Measurements from ENCODE around the gene DNASE1L1.

DNASE1L1 gene

GRCh38 chrX:154352466-154352865 is 56.6 kb downstream of the DNASE1L1 start:
- no peak for DNase-seq (ENCODE audit: low read depth)
- TF ChIP-seq CTCF (IDR thresholded peaks at IDR 0.05; ENCODE audit: low read length, missing control alignments): no peak
- H3K4me3 ChIP-seq (replicated peaks; ENCODE audit: low read depth, low read length): no peak overlapping the region

GRCh38 chrX:154352012-154352401 is 57.0 kb downstream of the DNASE1L1 start:
- no peak overlapping the region for H3K4me3 ChIP-seq (replicated peaks; ENCODE audit: low read depth, low read length)
- DNase-seq (ENCODE audit: low read depth): no peak
- no peak for TF ChIP-seq CTCF (IDR thresholded peaks at IDR 0.05; ENCODE audit: low read length, missing control alignments)
